Activated naive CD4-positive, alpha-beta T cell treated with anti-CD3 and anti-CD28 coated beads, Interleukin-2, amount 50 U/mL, for 24 hours (primary cell): ENCODE results near the gene CD47.

Experiments used
- H3K27ac Mint-ChIP-seq: one replicate; pipeline ENCODE4 v1.8.0; 2021; ENCODE audit warnings: mild to moderate bottlenecking, mixed read lengths
- H3K27me3 Mint-ChIP-seq: one replicate; pipeline ENCODE4 v1.8.0; 2021; ENCODE audit warnings: mixed read lengths
- H3K36me3 Mint-ChIP-seq: one replicate; pipeline ENCODE4 v1.8.0; 2021; ENCODE audit warnings: mixed read lengths
- H3K4me1 Mint-ChIP-seq: one replicate; pipeline ENCODE4 v1.8.0; 2021; ENCODE audit warnings: mixed read lengths
- H3K4me3 Mint-ChIP-seq: one replicate; pipeline ENCODE4 v1.8.0; 2021; ENCODE audit warnings: mild to moderate bottlenecking, mixed read lengths
- H3K9me3 Mint-ChIP-seq: one replicate; pipeline ENCODE4 v1.8.0; 2021; ENCODE audit warnings: mixed read lengths

Gene CD47

GRCh38 chr3:108006077-108006771 lies 84.6 kb downstream of the CD47 start:
- Mint-ChIP-seq H3K27me3 (peaks cover 2% of the 10 kb centered on the region), H3K27ac (no peak overlapping the region), H3K36me3 (peaks cover 2% of the 10 kb centered on the region), H3K9me3 (no peaks in the 10 kb centered on the region), H3K4me1 (peaks cover 8% of the 10 kb centered on the region), H3K4me3 (no peak overlapping the region)

GRCh38 chr3:108004647-108005046 lies 86.2 kb downstream of the CD47 start:
- Mint-ChIP-seq H3K36me3 (peaks cover 2% of the 10 kb centered on the region), H3K4me1 (peaks cover 8% of the 10 kb centered on the region), H3K27me3 (peaks cover 2% of the 10 kb centered on the region), H3K9me3 (no peaks in the 10 kb centered on the region), H3K27ac (no peak overlapping the region), H3K4me3 (peak overlapping the region; percentile 3)

GRCh38 chr3:108001457-108001856 lies 89.4 kb downstream of the CD47 start:
- Mint-ChIP-seq H3K9me3 (no peaks in the 10 kb centered on the region), H3K4me1 (peaks cover 8% of the 10 kb centered on the region), H3K27ac (no peak overlapping the region), H3K4me3 (no peak overlapping the region), H3K36me3 (peaks cover 2% of the 10 kb centered on the region), H3K27me3 (peaks cover 2% of the 10 kb centered on the region)

GRCh38 chr3:107999215-107999775 lies 91.5 kb downstream of the CD47 start:
- Mint-ChIP-seq H3K9me3 (no peaks in the 10 kb centered on the region), H3K27me3 (no peaks in the 10 kb centered on the region), H3K4me3 (no peak overlapping the region), H3K4me1 (no peaks in the 10 kb centered on the region), H3K27ac (no peak overlapping the region), H3K36me3 (no peaks in the 10 kb centered on the region)

- no peaks in the 10 kb centered on the region for H3K9me3 Mint-ChIP-seq
- no peak overlapping the region for H3K27ac Mint-ChIP-seq
- H3K27me3 Mint-ChIP-seq: no peaks in the 10 kb centered on the region
- peaks cover 5% of the 10 kb centered on the region for H3K4me1 Mint-ChIP-seq
- H3K36me3 Mint-ChIP-seq: no peaks in the 10 kb centered on the region
- no peak overlapping the region for H3K4me3 Mint-ChIP-seq
Observed at GRCh38 chr3:107997671-107998070, 93.2 kb downstream of the CD47 start.

GRCh38 chr3:107995823-107996222 lies 95.0 kb downstream of the CD47 start:
- H3K27ac Mint-ChIP-seq: no peak overlapping the region
- H3K4me1 Mint-ChIP-seq: peaks cover 5% of the 10 kb centered on the region
- H3K9me3 Mint-ChIP-seq: no peaks in the 10 kb centered on the region
- no peaks in the 10 kb centered on the region for H3K27me3 Mint-ChIP-seq
- no peak overlapping the region for H3K4me3 Mint-ChIP-seq
- H3K36me3 Mint-ChIP-seq: no peaks in the 10 kb centered on the region

- Mint-ChIP-seq H3K36me3 (no peaks in the 10 kb centered on the region), H3K27ac (no peak overlapping the region), H3K4me1 (peaks cover 5% of the 10 kb centered on the region), H3K27me3 (no peaks in the 10 kb centered on the region), H3K4me3 (no peak overlapping the region), H3K9me3 (no peaks in the 10 kb centered on the region)
Observed at GRCh38 chr3:107994956-107995715, 95.7 kb downstream of the CD47 start.

GRCh38 chr3:107994181-107994580 lies 96.7 kb downstream of the CD47 start:
- H3K4me3 Mint-ChIP-seq: no peak overlapping the region
- no peaks in the 10 kb centered on the region for H3K36me3 Mint-ChIP-seq
- H3K4me1 Mint-ChIP-seq: peaks cover 5% of the 10 kb centered on the region
- H3K27me3 Mint-ChIP-seq: no peaks in the 10 kb centered on the region
- no peaks in the 10 kb centered on the region for H3K9me3 Mint-ChIP-seq
- H3K27ac Mint-ChIP-seq: no peak overlapping the region

GRCh38 chr3:107993771-107994170 lies 97.1 kb downstream of the CD47 start:
- no peak overlapping the region for H3K27ac Mint-ChIP-seq

More at GRCh38 chr3:107993771-107994170, 97.1 kb downstream of the CD47 start:
- Mint-ChIP-seq H3K9me3 (no peaks in the 10 kb centered on the region), H3K4me3 (no peak overlapping the region), H3K4me1 (peaks cover 9% of the 10 kb centered on the region), H3K27me3 (no peaks in the 10 kb centered on the region), H3K36me3 (no peaks in the 10 kb centered on the region)
